GM12878 (cell line): Measurements from ENCODE around the gene DNMT3A. TPM values are rescaled to one million over a fixed set of nuclear protein-coding genes. Genes with fewer than 3 reads are reported as not detected.
A peak's percentile ranks its signal among the peaks of the same experiment; 100 is the strongest.

ENCODE experiments used
- ATAC-seq: fragments of 200-7000 bp; cut with Tn5 transposase; 3 replicates; pipeline ENCODE4 v1.9.1; 2020; ENCODE audit warnings: mild to moderate bottlenecking, moderate library complexity
- BruUV-seq: library from RNA; stranded (reverse); fragments of 400-500 nt; replicated peaks from 2 replicates; lab custom pipeline; 2021; lab: Mats Ljungman, UMichigan
- CTCF ChIA-PET: fragments of 300-600 bp; sonication (Branson Sonifier 250); formaldehyde crosslinking; extraction: SDS; loops from one replicate; lab custom pipeline; 2021; ENCODE audit warnings: inconsistent platforms; lab: Yijun Ruan, JAX
- POLR2A ChIA-PET: fragments of 350-600 bp; formaldehyde crosslinking; extraction: SDS; loops from one replicate; lab custom pipeline; 2021; ENCODE audit warnings: inconsistent platforms; lab: Charles Lee
- RAD21 ChIA-PET: fragments of 300-600 bp; sonication (Branson Sonifier 250); formaldehyde crosslinking; loops from one replicate; lab custom pipeline; 2023; ENCODE audit warnings: antibody characterized with exemption; ENCODE audit not compliant: unreplicated experiment; lab: Charles Lee
- SMC1A ChIA-PET: fragments of 300-600 bp; sonication (Branson Sonifier 250); formaldehyde crosslinking; loops from one replicate; lab custom pipeline; 2023; ENCODE audit not compliant: unreplicated experiment, uncharacterized antibody; lab: Charles Lee
- DNase-seq: peaks from one replicate; pipeline ENCODE4 v3.0.0-alpha.2; 2011; ENCODE audit warnings: low read depth, low spot score
- FAIRE-seq: peaks from 3 replicates; lab custom pipeline; 2011; peaks lifted over from hg19 to GRCh38; lab: Jason Lieb, UNC
- H2AFZ ChIP-seq: 2 replicates; pipeline ENCODE4 v1.6.0; 2011; ENCODE audit warnings: low read depth, low read length, control low read depth; ENCODE audit not compliant: control insufficient read depth
- H3K27ac ChIP-seq: 2 replicates; pipeline ENCODE4 v1.5.1; 2011; ENCODE audit warnings: control low read depth; ENCODE audit not compliant: control insufficient read depth, insufficient read depth
- H3K27me3 ChIP-seq, 2 experiments: replicated peaks in 1 of 2; 2 replicates each; pipeline versions ENCODE4 v1.6.0 to v1.6.1; 2011; ENCODE audit warnings: low read length in 1 of 2; ENCODE audit not compliant: control insufficient read depth in 2 of 2, insufficient read depth in 2 of 2
- H3K36me3 ChIP-seq, 2 experiments: 2 replicates each; pipeline ENCODE4 v1.5.1; 2011; ENCODE audit warnings: low read length in 1 of 2; ENCODE audit not compliant: control insufficient read depth in 2 of 2, insufficient read depth in 2 of 2
- H3K4me1 ChIP-seq: 2 replicates; pipeline ENCODE4 v1.6.1; 2011; ENCODE audit warnings: mild to moderate bottlenecking, low read length, moderate library complexity, mixed read lengths; ENCODE audit not compliant: control insufficient read depth, insufficient read depth
- H3K4me2 ChIP-seq: 2 replicates; pipeline ENCODE4 v1.6.0; 2011; ENCODE audit warnings: control low read depth; ENCODE audit not compliant: control insufficient read depth, insufficient read depth
- H3K4me3 ChIP-seq: fragments of 200-600 bp; sonication (generic); 2 replicates; pipeline ENCODE4 v1.5.1; 2016
- H3K79me2 ChIP-seq: 2 replicates; pipeline ENCODE4 v1.6.0; 2011; ENCODE audit warnings: low read length; ENCODE audit not compliant: control insufficient read depth, insufficient read depth
- H3K9ac ChIP-seq: 2 replicates; pipeline ENCODE4 v1.8.0; 2011; ENCODE audit warnings: low read length, control low read depth, mixed read lengths; ENCODE audit not compliant: control insufficient read depth, insufficient read depth
- H3K9me3 ChIP-seq: replicated peaks from 3 replicates; pipeline ENCODE4 v1.5.1; 2011; ENCODE audit warnings: mild to moderate bottlenecking, low read length; ENCODE audit not compliant: control insufficient read depth, insufficient read depth
- H4K20me1 ChIP-seq: 2 replicates; pipeline ENCODE4 v1.6.0; 2011; ENCODE audit not compliant: control insufficient read depth, insufficient read depth
- BHLHE40 ChIP-seq, 2 experiments: fragments of 450-650 bp in 1 of 2; IDR thresholded peaks; 2 replicates each; pipeline ENCODE4 v1.6.1; 2011 to 2017; ENCODE audit warnings: low read depth in 2 of 2, borderline replicate concordance in 1 of 2, improper control_type of control experiment in 1 of 2, low read length in 1 of 2, mild to moderate bottlenecking in 1 of 2
- DPF2 ChIP-seq: fragments of 450-650 bp; IDR thresholded peaks from 2 replicates; pipeline ENCODE4 v1.6.1; 2017; ENCODE audit warnings: mild to moderate bottlenecking
- GATAD2B ChIP-seq: fragments of 450-650 bp; conservative IDR thresholded peaks from 2 replicates; pipeline ENCODE4 v1.6.1; 2017; ENCODE audit warnings: low read depth, mild to moderate bottlenecking, moderate library complexity
- HDAC6 ChIP-seq: fragments of 200-600 bp; sonication (generic); IDR thresholded peaks from one replicate; pipeline ENCODE4 v1.8.0; 2017; ENCODE audit warnings: antibody characterized with exemption; ENCODE audit not compliant: unreplicated experiment
- MAX ChIP-seq: IDR thresholded peaks from 2 replicates; pipeline ENCODE4 v1.6.1; 2012; ENCODE audit warnings: low read depth, low read length, improper control_type of control experiment
- MLLT1 ChIP-seq: fragments of 450-650 bp; IDR thresholded peaks from 2 replicates; pipeline ENCODE4 v1.6.1; 2016; ENCODE audit warnings: mild to moderate bottlenecking
- NBN ChIP-seq: fragments of 450-650 bp; IDR thresholded peaks from 2 replicates; pipeline ENCODE4 v1.6.1; 2016
- NFYB ChIP-seq: IDR thresholded peaks from 2 replicates; pipeline ENCODE4 v1.6.1; 2011; ENCODE audit warnings: low read depth, mild to moderate bottlenecking, low read length, improper control_type of control experiment, moderate library complexity; ENCODE audit not compliant: insufficient read depth
- RCOR1 ChIP-seq: conservative IDR thresholded peaks from 2 replicates; pipeline ENCODE4 v1.6.1; 2012; ENCODE audit warnings: low read depth, low read length, improper control_type of control experiment
- SIN3A ChIP-seq: IDR thresholded peaks from 2 replicates; pipeline ENCODE4 v1.6.1; 2012; ENCODE audit warnings: low read depth, low read length, improper control_type of control experiment
- SREBF1 ChIP-seq: IDR thresholded peaks from 2 replicates; pipeline ENCODE4 v1.6.1; 2012; ENCODE audit warnings: mild to moderate bottlenecking, low read length
- USF1 ChIP-seq: IDR thresholded peaks from 2 replicates; pipeline ENCODE4 v1.6.1; 2011; ENCODE audit warnings: borderline replicate concordance, low read depth, mild to moderate bottlenecking, moderate library complexity, mixed read lengths, low read length; ENCODE audit not compliant: insufficient read depth; ENCODE audit errors: extremely low read length
- USF2 ChIP-seq: IDR thresholded peaks from 2 replicates; pipeline ENCODE4 v1.6.1; 2011; ENCODE audit warnings: low read depth, low read length, improper control_type of control experiment, borderline replicate concordance
- YY1 ChIP-seq: IDR thresholded peaks from 2 replicates; pipeline ENCODE4 v1.6.1; 2011; ENCODE audit warnings: low read depth, mild to moderate bottlenecking, low read length
- ZNF384 ChIP-seq: IDR thresholded peaks from 2 replicates; pipeline ENCODE4 v1.6.1; 2012; ENCODE audit warnings: low read depth, mild to moderate bottlenecking, low read length, improper control_type of control experiment, borderline replicate concordance
- ZZZ3 ChIP-seq: IDR thresholded peaks from 2 replicates; pipeline ENCODE4 v1.6.1; 2011; ENCODE audit warnings: low read depth; ENCODE audit not compliant: control insufficient read depth, insufficient read length
- WGBS: methylation state at CpG from one replicate; pipeline ENCODE4 v1.1.6; 2016; ENCODE audit warnings: low lambda C conversion rate; ENCODE audit not compliant: insufficient replicate concordance, insufficient coverage; ENCODE audit errors: missing lambda C conversion rate; 5-methylcytosine and 5-hydroxymethylcytosine counted together
- in situ Hi-C: fragments of 300-500 bp; cut with MboI; formaldehyde crosslinking; loops from 9 replicates; pipeline ENCODE4 v1.14.3; 2018; ENCODE audit warnings: mixed read lengths
- intact Hi-C: fragments of 100-400 bp; cut with micrococcal nuclease; formaldehyde crosslinking; loops from one replicate; pipeline ENCODE4 v1.14.2; 2022; ENCODE audit not compliant: unreplicated experiment
- polyA plus RNA-seq, 11 experiments: library from polyadenylated mRNA; depleted of rRNA in 4 of 11; unstranded in 6 of 11; stranded (reverse) in 5 of 11; fragments of >200 nt; fragmentation: Nextera tagmentation in 4 of 11; fragmentation: Illumina TruSeq in 1 of 11; extraction: Ambion mirVana in 4 of 11; extraction: Trizol in 1 of 11; gene quantifications; 1 replicate in 1 of 11; 2 replicates in 10 of 11; pipeline versions ENCODE4 v1.2.1 to v1.2.3, GENCODE V29; 2011 to 2016; ENCODE audit warnings: inconsistent platforms in 2 of 11, missing spikeins in 2 of 11, low read depth in 1 of 11
- total RNA-seq, 4 experiments: library from RNA; depleted of rRNA in 3 of 4; stranded (reverse); fragments of >200 nt in 3 of 4; fragmentation: Illumina TruSeq in 1 of 4; extraction: Trizol in 1 of 4; gene quantifications; 2 replicates each; pipeline versions ENCODE4 v1.2.1 to v1.2.3, GENCODE V29; 2013 to 2021

Gene DNMT3A
- total and polyA plus RNA-seq, 10 of the 15 experiments (the other 5 are each of a cell fraction or from before 2014, with no cell fraction given) = 7.4 to 51.6 (median 17.4) TPM

- FAIRE-seq (no peak), ATAC-seq (peak; percentile 81), DNase-seq (no peak)
- H3K4me2 ChIP-seq = peak overlapping the region; percentile 30; the same call in 1 of the 2 replicates
- ChIA-PET POLR2A (interaction anchor here (0.6 to 1.9 kb wide), 9 partner anchors 24 to 497 kb away, joined by 3 to 7 read pairs (median 4); no protein-coding TSS in a partner anchor), RAD21 (interaction anchor here (0.6 to 3.1 kb wide), 11 partner anchors 16 to 348 kb away, joined by 3 to 15 read pairs (median 4); no protein-coding TSS in a partner anchor), CTCF (interaction anchor here (1.0 to 2.9 kb wide), 3 partner anchors 24 to 110 kb away, joined by 3 to 14 read pairs (median 3); no protein-coding TSS in a partner anchor), SMC1A (interaction anchor here (0.7 to 2.0 kb wide), 4 partner anchors 21 to 25 kb away, joined by 3 to 11 read pairs (median 6); no protein-coding TSS in a partner anchor)
- H3K27me3 ChIP-seq = no peaks in the 10 kb centered on the region
- no peaks in the 10 kb centered on the region for H3K9me3 ChIP-seq
- peak overlapping the region; percentile 82 for H3K4me3 ChIP-seq
- 46% methylated on average over 33 of the region's 62 CpGs for WGBS
- H3K36me3 ChIP-seq = peaks cover under 1 to 4% of the 10 kb centered on the region in 2 experiments
- H2AFZ ChIP-seq = peak overlapping the region; percentile 48
- H3K79me2 ChIP-seq = peaks cover 15% of the 10 kb centered on the region
- peak overlapping the region; percentile 59 for H3K9ac ChIP-seq
- peaks cover 11% of the 10 kb centered on the region for H3K4me1 ChIP-seq
- no peaks in the 10 kb centered on the region for H4K20me1 ChIP-seq
- in situ Hi-C loops (no loop called here), intact Hi-C loops (no loop called here)
- TF ChIP-seq YY1 = no peak
- TF ChIP-seq GATAD2B = 0 out of 2 replicates have a peak, but pooled peaks have one; percentile 5
- TF ChIP-seq HDAC6 = no peak
- TF ChIP-seq DPF2 = 0 out of 2 replicates have a peak, but pooled peaks have one; percentile 35
- peak; percentile 23; the same call in 1 of the 2 replicates for TF ChIP-seq ZNF384
- TF ChIP-seq ZZZ3 = no peak
- 0 out of 2 replicates have a peak, but pooled peaks have one; percentile 11 for TF ChIP-seq SIN3A
- no peak for TF ChIP-seq SREBF1
- TF ChIP-seq RCOR1 = no peak
- peak; percentile 79 for TF ChIP-seq MLLT1
- TF ChIP-seq NBN = 0 out of 2 replicates have a peak, but pooled peaks have one; percentile 16
- peak; percentile 49; the same call in 1 of the 2 replicates for TF ChIP-seq MAX
- TF ChIP-seq USF2 = peak; percentile 53
- peak in 1 of 2 experiments; percentile 47; a peak in 2 of 4 replicates for TF ChIP-seq BHLHE40 (IDR thresholded peaks at IDR 0.05; ENCODE audit: borderline replicate concordance in 1 of 2, low read depth in 2 of 2, low read length in 1 of 2)
- peak; percentile 51; the same call in 1 of the 2 replicates for TF ChIP-seq NFYB
- TF ChIP-seq USF1 = peak; percentile 84
- no TSS peak for BruUV-seq
- peak overlapping the region; percentile 25; the same call in 1 of the 2 replicates for H3K27ac ChIP-seq
These were observed 89.2 kb downstream of the DNMT3A start for GRCh38 chr2:25252291-25253152.
